Measurements from ENCODE around the gene GRSF1. TPM values are rescaled to one million over a fixed set of nuclear protein-coding genes. Genes with fewer than 3 reads are reported as not detected.

The GRSF1 gene
- total RNA-seq, 1 donor from 2014 or later = 78.5 TPM

- H3K36me3 ChIP-seq (ENCODE audit: control insufficient read depth, insufficient read depth, low read length) = peaks cover 15% of the 10 kb centered on the region
- no peak overlapping the region for H3K4me3 ChIP-seq (ENCODE audit: low read depth, low read length)
Measured at GRCh38 chr4:70830054-70830453, 9.6 kb downstream of the GRSF1 start.

GRCh38 chr4:70829492-70829891, 10.2 kb downstream of the GRSF1 start:
- no peak for FAIRE-seq
- Histone ChIP-seq H3K27me3 (ENCODE audit: control insufficient read depth, insufficient read depth, low read length) (no peaks in the 10 kb centered on the region), H3K36me3 (ENCODE audit: control insufficient read depth, insufficient read depth, low read length) (peaks cover 15% of the 10 kb centered on the region), H3K4me3 (ENCODE audit: low read depth, low read length) (no peak overlapping the region)
- DNase-seq (ENCODE audit: low read depth) = no peak
- no peak for TF ChIP-seq CTCF (IDR thresholded peaks at IDR 0.05; ENCODE audit: insufficient read depth, low read length, severe bottlenecking)

More at GRCh38 chr4:70830054-70830453, 9.6 kb downstream of the GRSF1 start:
- no peaks in the 10 kb centered on the region for H3K27me3 ChIP-seq (ENCODE audit: control insufficient read depth, insufficient read depth, low read length)
- DNase-seq (ENCODE audit: low read depth) (no peak), FAIRE-seq (no peak)
- no peak for TF ChIP-seq CTCF (IDR thresholded peaks at IDR 0.05; ENCODE audit: insufficient read depth, low read length, severe bottlenecking)

- DNase-seq (ENCODE audit: low read depth) (no peak), FAIRE-seq (no peak)
- H3K36me3 ChIP-seq (ENCODE audit: control insufficient read depth, insufficient read depth, low read length) = peaks cover 15% of the 10 kb centered on the region
- H3K4me3 ChIP-seq (ENCODE audit: low read depth, low read length) = no peak overlapping the region
- no peak for TF ChIP-seq CTCF (IDR thresholded peaks at IDR 0.05; ENCODE audit: insufficient read depth, low read length, severe bottlenecking)
- no peaks in the 10 kb centered on the region for H3K27me3 ChIP-seq (ENCODE audit: control insufficient read depth, insufficient read depth, low read length)
Measured at GRCh38 chr4:70829015-70829414, 10.7 kb downstream of the GRSF1 start.

GRCh38 chr4:70818921-70819320, 20.8 kb downstream of the GRSF1 start:
- TF ChIP-seq CTCF (IDR thresholded peaks at IDR 0.05; ENCODE audit: insufficient read depth, low read length, severe bottlenecking) = no peak
- FAIRE-seq = no peak
- peaks cover 3% of the 10 kb centered on the region for H3K36me3 ChIP-seq (ENCODE audit: control insufficient read depth, insufficient read depth, low read length)

GRCh38 chr4:70818173-70818855, 21.4 kb downstream of the GRSF1 start:
- no peak overlapping the region for H3K4me3 ChIP-seq (ENCODE audit: low read depth, low read length)
- no peak for TF ChIP-seq CTCF (IDR thresholded peaks at IDR 0.05; ENCODE audit: insufficient read depth, low read length, severe bottlenecking)
- no peak for DNase-seq (ENCODE audit: low read depth)
- FAIRE-seq = no peak
- H3K36me3 ChIP-seq (ENCODE audit: control insufficient read depth, insufficient read depth, low read length) = peaks cover 2% of the 10 kb centered on the region
- no peaks in the 10 kb centered on the region for H3K27me3 ChIP-seq (ENCODE audit: control insufficient read depth, insufficient read depth, low read length)

More at GRCh38 chr4:70818921-70819320, 20.8 kb downstream of the GRSF1 start:
- H3K27me3 ChIP-seq (ENCODE audit: control insufficient read depth, insufficient read depth, low read length) = no peaks in the 10 kb centered on the region
- DNase-seq (ENCODE audit: low read depth) = no peak
- H3K4me3 ChIP-seq (ENCODE audit: low read depth, low read length) = no peak overlapping the region

- H3K36me3 ChIP-seq (ENCODE audit: control insufficient read depth, insufficient read depth, low read length) = peaks cover 2% of the 10 kb centered on the region
- no peak for FAIRE-seq
- TF ChIP-seq CTCF (IDR thresholded peaks at IDR 0.05; ENCODE audit: insufficient read depth, low read length, severe bottlenecking) = no peak
- H3K4me3 ChIP-seq (ENCODE audit: low read depth, low read length) = no peak overlapping the region
- no peak for DNase-seq (ENCODE audit: low read depth)
- H3K27me3 ChIP-seq (ENCODE audit: control insufficient read depth, insufficient read depth, low read length) = no peaks in the 10 kb centered on the region
Measured at GRCh38 chr4:70816894-70817293, 22.8 kb downstream of the GRSF1 start.

All from bronchial epithelial cell (primary cell).